Lower lobe of right lung (tissue), 2 donors: Measurements from ENCODE around the gene HSPG2. TPM values are rescaled to one million over a fixed set of nuclear protein-coding genes. Genes with fewer than 3 reads are reported as not detected.

Source experiments
- ATAC-seq, 2 donors: fragments of 200-7000 bp; cut with Tn5 transposase; one replicate each; pipeline ENCODE4 v1.9.1; 2020 to 2022; ENCODE audit warnings: mild to moderate bottlenecking in 2 of 2, moderate library complexity in 2 of 2
- DNase-seq: peaks from one replicate; pipeline ENCODE4 v3.0.0-alpha.2; 2020
- H3K27ac ChIP-seq: fragments of 200-600 bp; one replicate; pipeline ENCODE4 v1.8.0; 2022
- H3K27me3 ChIP-seq: fragments of 200-600 bp; one replicate; pipeline ENCODE4 v1.8.0; 2022; ENCODE audit warnings: low read depth
- H3K36me3 ChIP-seq: fragments of 200-600 bp; one replicate; pipeline ENCODE4 v1.8.0; 2022; ENCODE audit warnings: mild to moderate bottlenecking
- H3K4me1 ChIP-seq: fragments of 200-600 bp; one replicate; pipeline ENCODE4 v1.8.0; 2022
- H3K4me3 ChIP-seq: fragments of 200-600 bp; one replicate; pipeline ENCODE4 v1.8.0; 2022; ENCODE audit warnings: mild to moderate bottlenecking
- H3K9me3 ChIP-seq: fragments of 200-600 bp; one replicate; pipeline ENCODE4 v1.8.0; 2022
- intact Hi-C: fragments of 100-400 bp; cut with DNase I; formaldehyde crosslinking; loops from one replicate; pipeline ENCODE4 v1.11.0; 2022
- total RNA-seq: library from RNA; stranded (reverse); fragmentation: NEBNext Ultra II Directional; extraction: Animal tissue kit (Norgen Biotek cat#: 25700); gene quantifications from one replicate; pipeline ENCODE4 v1.2.1, GENCODE V29; 2021
- TF ChIP-seq, protein P1 (sequence below): fragments of 200-600 bp; IDR thresholded peaks from one replicate; pipeline ENCODE4 v1.8.0; 2022; ENCODE audit warnings: antibody characterized with exemption, mild to moderate bottlenecking
- donor health status: DM: no; HTN: yes; CAD: no; lungs with severe emphysema.

Gene HSPG2
- total RNA-seq, 1 donor from 2014 or later: 216 TPM

DNA sequence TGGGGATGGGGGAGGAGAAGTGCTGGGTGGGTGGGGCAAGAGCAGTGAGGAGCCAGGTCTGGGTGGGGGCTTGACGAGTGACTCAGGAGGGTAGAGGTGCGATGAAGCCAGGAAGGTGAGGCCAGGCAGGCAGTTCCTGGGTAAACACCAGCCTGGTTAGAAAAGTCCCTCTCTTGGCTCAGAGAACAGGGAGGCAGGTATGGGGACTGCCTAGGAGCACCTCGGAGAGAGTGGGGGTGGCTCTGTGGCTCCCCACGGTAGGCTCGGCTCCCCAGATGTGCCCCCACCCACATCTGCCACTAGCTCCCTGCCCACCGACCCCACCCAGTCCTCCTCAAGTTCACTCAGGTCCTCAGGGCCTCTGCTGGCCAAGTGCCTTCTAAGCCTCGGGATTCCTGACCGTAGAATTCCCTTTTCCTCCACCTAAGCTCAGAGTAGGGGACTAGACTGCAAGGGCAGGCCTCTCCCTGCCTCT is 1.2 kb downstream of the HSPG2 start:
- intact Hi-C loops: no loop called here
- Histone ChIP-seq H3K4me3 (peak overlapping the region; percentile 70), H3K9me3 (no peaks in the 10 kb centered on the region), H3K36me3 (no peaks in the 10 kb centered on the region), H3K27ac (peak overlapping the region; percentile 86), H3K4me1 (peaks cover 79% of the 10 kb centered on the region), H3K27me3 (no peaks in the 10 kb centered on the region)
- TF ChIP-seq, protein P1, sequence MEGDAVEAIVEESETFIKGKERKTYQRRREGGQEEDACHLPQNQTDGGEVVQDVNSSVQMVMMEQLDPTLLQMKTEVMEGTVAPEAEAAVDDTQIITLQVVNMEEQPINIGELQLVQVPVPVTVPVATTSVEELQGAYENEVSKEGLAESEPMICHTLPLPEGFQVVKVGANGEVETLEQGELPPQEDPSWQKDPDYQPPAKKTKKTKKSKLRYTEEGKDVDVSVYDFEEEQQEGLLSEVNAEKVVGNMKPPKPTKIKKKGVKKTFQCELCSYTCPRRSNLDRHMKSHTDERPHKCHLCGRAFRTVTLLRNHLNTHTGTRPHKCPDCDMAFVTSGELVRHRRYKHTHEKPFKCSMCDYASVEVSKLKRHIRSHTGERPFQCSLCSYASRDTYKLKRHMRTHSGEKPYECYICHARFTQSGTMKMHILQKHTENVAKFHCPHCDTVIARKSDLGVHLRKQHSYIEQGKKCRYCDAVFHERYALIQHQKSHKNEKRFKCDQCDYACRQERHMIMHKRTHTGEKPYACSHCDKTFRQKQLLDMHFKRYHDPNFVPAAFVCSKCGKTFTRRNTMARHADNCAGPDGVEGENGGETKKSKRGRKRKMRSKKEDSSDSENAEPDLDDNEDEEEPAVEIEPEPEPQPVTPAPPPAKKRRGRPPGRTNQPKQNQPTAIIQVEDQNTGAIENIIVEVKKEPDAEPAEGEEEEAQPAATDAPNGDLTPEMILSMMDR: no peak
- ATAC-seq (peak; percentile 3 to 27), DNase-seq (peak; percentile 56)

DNA sequence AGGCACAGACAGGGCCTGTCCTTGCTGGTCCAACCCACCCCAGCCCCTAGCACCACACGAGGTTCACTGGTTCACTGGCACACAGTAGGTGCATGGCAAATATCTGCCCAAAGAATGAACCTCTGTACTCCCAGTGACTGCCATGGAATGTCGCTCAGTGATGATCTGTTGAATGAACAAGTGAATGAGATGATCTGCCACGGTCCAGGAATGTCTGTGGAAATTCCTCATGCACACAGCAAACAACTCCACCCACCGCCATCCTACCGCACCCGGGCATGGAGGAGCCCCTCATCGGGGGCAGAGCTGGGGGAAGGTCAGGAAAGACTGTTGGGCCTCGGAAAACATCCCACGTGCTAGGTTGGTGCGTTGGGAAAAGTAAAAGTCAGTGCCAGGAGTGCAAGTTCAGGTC is 1.7 kb downstream of the HSPG2 start:
- ATAC-seq (no peak), DNase-seq (no peak)
- H3K27me3 ChIP-seq: no peaks in the 10 kb centered on the region
- no peaks in the 10 kb centered on the region for H3K9me3 ChIP-seq
- TF ChIP-seq, protein P1: no peak
- H3K36me3 ChIP-seq: no peaks in the 10 kb centered on the region
- peak overlapping the region; percentile 70 for H3K4me3 ChIP-seq
- intact Hi-C loops: no loop called here
- H3K27ac ChIP-seq: peak overlapping the region; percentile 86
- peaks cover 84% of the 10 kb centered on the region for H3K4me1 ChIP-seq

DNA sequence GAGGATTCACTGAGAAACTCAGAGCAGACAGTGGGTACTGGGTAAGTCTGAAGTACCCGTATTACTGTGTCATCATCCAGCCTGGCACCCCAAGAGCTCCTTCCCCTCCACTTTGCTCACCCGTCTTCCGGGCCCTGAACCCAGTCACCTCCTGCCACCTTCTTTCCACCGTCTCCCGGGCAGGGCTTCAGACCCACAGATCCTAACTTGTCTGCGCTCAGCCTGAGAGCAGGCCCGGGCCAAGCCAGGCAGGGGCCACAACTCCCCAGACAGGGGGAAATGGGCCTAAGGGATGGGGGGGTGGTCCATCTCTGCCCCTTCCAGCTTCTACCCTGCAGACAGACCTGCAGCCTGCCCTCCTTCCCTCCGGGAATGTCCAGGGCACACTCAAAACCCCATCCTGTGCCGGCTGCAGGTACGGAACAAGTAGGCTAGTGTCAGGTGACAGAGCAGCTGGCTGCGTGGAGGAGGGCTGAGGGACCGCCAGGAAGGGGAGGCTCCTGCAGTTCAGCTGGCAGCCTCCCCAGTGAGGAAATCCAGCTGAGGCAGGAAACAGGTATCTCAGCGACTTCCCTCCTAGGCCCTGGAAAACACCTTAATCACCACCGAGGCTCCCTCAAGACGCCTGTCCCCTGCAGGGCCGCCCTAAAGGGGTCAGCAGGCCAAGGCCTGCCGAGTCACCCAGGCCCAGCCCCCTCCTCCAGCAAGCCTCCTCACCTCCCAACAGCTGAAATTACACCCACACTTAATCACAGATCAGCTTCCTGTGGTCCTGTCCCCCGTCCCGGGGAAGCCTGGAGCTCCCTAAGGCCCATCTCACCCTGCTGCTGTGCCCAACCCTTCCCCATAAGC is 3.5 kb downstream of the HSPG2 start:
- Histone ChIP-seq H3K4me1 (peaks cover 72% of the 10 kb centered on the region), H3K27ac (peak overlapping the region; percentile 86), H3K36me3 (no peaks in the 10 kb centered on the region), H3K9me3 (no peaks in the 10 kb centered on the region), H3K4me3 (peak overlapping the region; percentile 70), H3K27me3 (no peaks in the 10 kb centered on the region)
- peak; percentile 84 for DNase-seq
- intact Hi-C loops: no loop called here
- TF ChIP-seq, protein P1: no peak
- peak; percentile 37 to 52 for ATAC-seq

DNA sequence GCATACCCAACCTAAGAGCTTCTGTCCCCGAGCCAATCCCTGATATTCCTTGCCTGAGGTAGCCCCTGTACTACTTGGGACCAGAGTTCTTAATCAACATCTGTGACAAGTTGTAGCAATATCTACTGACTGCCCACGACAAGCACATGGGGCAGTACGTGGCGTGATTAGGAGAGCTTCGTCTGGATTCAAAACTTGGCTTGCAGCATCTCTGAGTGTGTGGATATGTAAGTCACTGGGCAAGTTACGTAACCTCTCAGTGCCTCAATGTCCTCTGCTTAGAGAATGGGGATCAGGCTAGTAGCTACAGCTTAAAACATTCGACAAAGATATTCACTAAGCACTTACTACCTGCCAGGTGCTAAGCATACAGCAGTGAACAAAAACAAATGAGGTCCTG is 5.0 kb downstream of the HSPG2 start:
- Histone ChIP-seq H3K4me3 (peak overlapping the region; percentile 15), H3K4me1 (peaks cover 76% of the 10 kb centered on the region), H3K27me3 (no peaks in the 10 kb centered on the region), H3K27ac (peak overlapping the region; percentile 86), H3K9me3 (no peaks in the 10 kb centered on the region), H3K36me3 (no peaks in the 10 kb centered on the region)
- intact Hi-C loops: no loop called here
- ATAC-seq: peak; percentile 21 to 40
- DNase-seq: no peak
- TF ChIP-seq, protein P1: no peak

DNA sequence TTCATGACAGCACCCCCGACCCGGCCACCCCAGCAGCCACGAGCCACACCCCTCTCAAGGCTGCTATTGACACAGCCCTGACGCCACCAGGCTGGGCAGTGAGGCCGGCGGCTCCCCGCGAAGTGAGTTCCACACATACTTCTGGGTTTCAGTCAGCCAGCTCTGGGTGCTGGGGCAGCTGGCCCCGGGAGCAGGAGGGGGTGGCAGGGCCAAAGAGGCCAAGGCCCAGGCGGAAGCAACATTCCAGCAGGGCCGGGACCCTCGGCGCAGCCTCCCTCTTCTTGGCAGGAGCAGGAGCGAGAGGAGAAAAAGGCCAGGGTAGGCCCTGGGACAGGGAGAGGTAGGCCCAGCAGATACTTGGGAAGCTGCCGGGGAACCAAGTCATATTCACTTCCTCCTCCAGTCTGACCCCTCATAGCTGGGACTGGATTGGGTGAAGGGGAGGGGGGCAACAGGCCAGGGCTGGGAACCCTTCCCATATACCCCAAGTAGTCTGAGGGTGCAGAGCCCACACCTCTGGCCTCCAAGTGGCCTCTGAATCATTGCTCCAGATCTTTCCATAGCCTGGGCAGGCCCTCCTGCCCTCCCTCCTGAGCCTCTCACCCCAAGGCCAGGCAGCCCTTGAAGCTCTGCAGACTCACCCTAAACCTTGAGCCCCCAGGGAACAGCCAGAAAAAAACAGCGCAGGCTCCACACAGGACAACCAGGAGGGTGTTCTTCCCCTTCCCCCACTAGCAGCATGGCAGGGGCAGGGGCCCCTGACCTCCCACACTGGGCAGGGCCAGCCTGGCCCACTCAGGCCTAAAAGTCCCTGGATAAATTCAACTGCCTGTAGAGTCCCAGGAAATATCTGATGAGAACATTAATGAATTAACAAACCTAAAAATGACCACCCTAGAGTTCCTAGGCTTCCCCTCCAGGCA is 5.7 kb downstream of the HSPG2 start:
- Histone ChIP-seq H3K4me3 (peak overlapping the region; percentile 15), H3K4me1 (peaks cover 82% of the 10 kb centered on the region)
- ATAC-seq: peak; percentile 86 to 87

More for the DNA sequence above, 5.7 kb downstream of the HSPG2 start:
- intact Hi-C loops: no loop called here
- DNase-seq: peak; percentile 88
- Histone ChIP-seq H3K36me3 (no peaks in the 10 kb centered on the region), H3K27me3 (no peaks in the 10 kb centered on the region), H3K27ac (peak overlapping the region; percentile 86), H3K9me3 (no peaks in the 10 kb centered on the region)
- TF ChIP-seq, protein P1: no peak
